GM23338 (cell line): ENCODE measurements around the gene PKD2.

Experiments used
- CREB1 ChIP-seq: fragments of 250-450 bp; sonication (Bioruptor Pico); IDR thresholded peaks from 2 replicates; pipeline ENCODE4 v1.5.0; 2020; ENCODE audit warnings: low read depth, mild to moderate bottlenecking, moderate library complexity
- EZH2 ChIP-seq: fragments of 200-600 bp; sonication (generic); IDR thresholded peaks from one replicate; pipeline ENCODE4 v1.8.0; 2017; ENCODE audit warnings: antibody characterized with exemption, mild to moderate bottlenecking, low read depth; ENCODE audit not compliant: unreplicated experiment
- EZH2phosphoT487 ChIP-seq: fragments of 200-600 bp; sonication (generic); IDR thresholded peaks from one replicate; pipeline ENCODE4 v1.8.1; 2018; ENCODE audit warnings: antibody characterized with exemption; ENCODE audit not compliant: unreplicated experiment
- NANOG ChIP-seq: IDR thresholded peaks from 2 replicates; pipeline ENCODE4 v1.6.1; 2016; ENCODE audit warnings: antibody characterized with exemption, borderline replicate concordance
- POLR2AphosphoS5 ChIP-seq: IDR thresholded peaks from 2 replicates; pipeline ENCODE4 v1.6.1; 2016; ENCODE audit warnings: antibody characterized with exemption, low read depth
- STAT1 ChIP-seq: IDR thresholded peaks from one replicate; pipeline ENCODE4 v1.6.1; 2016; ENCODE audit warnings: antibody characterized with exemption; ENCODE audit not compliant: unreplicated experiment
- ZNF114 ChIP-seq: fragments of 250-450 bp; sonication (Bioruptor Pico); IDR thresholded peaks from 2 replicates; pipeline ENCODE4 v1.5.0; 2020; ENCODE audit warnings: mild to moderate bottlenecking, moderate library complexity
- ZNF331 ChIP-seq: fragments of 250-450 bp; sonication (Bioruptor Pico); IDR thresholded peaks from 2 replicates; pipeline ENCODE4 v1.5.0; 2020; ENCODE audit warnings: low read depth, mild to moderate bottlenecking, moderate library complexity
- TF ChIP-seq, protein P1 (sequence below), 2 experiments: fragments of 200-600 bp in 1 of 2; sonication (generic) in 1 of 2; conservative IDR thresholded peaks; 2 replicates each; pipeline versions ENCODE4 v1.5.1 to v1.6.1; 2016 to 2017; ENCODE audit warnings: antibody characterized with exemption in 2 of 2, low read depth in 2 of 2, mild to moderate bottlenecking in 2 of 2, moderate library complexity in 1 of 2
- TF ChIP-seq, protein P2 (sequence below): IDR thresholded peaks from 2 replicates; pipeline ENCODE4 v1.6.1; 2016; ENCODE audit warnings: antibody characterized with exemption
- TF ChIP-seq, protein P3 (sequence below): IDR thresholded peaks from one replicate; pipeline ENCODE4 v1.6.1; 2018; ENCODE audit warnings: antibody characterized with exemption; ENCODE audit not compliant: unreplicated experiment
- TF ChIP-seq, protein P4 (sequence below): fragments of 250-450 bp; sonication (Bioruptor Pico); IDR thresholded peaks from 2 replicates; pipeline ENCODE4 v1.5.0; 2020; ENCODE audit warnings: mild to moderate bottlenecking, moderate library complexity

DNA sequence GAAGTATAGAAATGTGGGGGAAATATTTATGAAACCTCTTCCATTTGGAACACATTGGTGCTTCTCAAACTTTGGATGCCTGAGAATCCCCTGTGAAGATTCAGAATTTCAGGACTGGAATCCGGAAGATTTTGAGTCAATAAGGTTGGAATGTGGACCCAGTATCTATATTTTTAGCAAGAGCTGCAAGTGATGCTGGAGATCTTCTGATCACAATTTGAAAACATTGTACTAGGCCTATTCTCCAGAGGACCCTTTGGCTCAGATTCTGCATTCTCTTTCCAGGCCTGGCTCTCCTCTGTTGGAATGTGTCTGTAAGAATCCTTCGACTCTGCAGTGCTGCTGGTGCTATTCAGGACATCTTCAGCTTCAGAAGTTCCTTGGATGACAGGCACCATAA lies 2.4 kb upstream of the PKD2 start:
- TF ChIP-seq POLR2AphosphoS5: no peak
- TF ChIP-seq, protein P1, sequence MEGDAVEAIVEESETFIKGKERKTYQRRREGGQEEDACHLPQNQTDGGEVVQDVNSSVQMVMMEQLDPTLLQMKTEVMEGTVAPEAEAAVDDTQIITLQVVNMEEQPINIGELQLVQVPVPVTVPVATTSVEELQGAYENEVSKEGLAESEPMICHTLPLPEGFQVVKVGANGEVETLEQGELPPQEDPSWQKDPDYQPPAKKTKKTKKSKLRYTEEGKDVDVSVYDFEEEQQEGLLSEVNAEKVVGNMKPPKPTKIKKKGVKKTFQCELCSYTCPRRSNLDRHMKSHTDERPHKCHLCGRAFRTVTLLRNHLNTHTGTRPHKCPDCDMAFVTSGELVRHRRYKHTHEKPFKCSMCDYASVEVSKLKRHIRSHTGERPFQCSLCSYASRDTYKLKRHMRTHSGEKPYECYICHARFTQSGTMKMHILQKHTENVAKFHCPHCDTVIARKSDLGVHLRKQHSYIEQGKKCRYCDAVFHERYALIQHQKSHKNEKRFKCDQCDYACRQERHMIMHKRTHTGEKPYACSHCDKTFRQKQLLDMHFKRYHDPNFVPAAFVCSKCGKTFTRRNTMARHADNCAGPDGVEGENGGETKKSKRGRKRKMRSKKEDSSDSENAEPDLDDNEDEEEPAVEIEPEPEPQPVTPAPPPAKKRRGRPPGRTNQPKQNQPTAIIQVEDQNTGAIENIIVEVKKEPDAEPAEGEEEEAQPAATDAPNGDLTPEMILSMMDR (conservative IDR thresholded peaks at IDR 0.05; ENCODE audit: low read depth in 2 of 2): no peak
- no peak for TF ChIP-seq EZH2phosphoT487
- no peak for TF ChIP-seq EZH2
- TF ChIP-seq, protein P2, sequence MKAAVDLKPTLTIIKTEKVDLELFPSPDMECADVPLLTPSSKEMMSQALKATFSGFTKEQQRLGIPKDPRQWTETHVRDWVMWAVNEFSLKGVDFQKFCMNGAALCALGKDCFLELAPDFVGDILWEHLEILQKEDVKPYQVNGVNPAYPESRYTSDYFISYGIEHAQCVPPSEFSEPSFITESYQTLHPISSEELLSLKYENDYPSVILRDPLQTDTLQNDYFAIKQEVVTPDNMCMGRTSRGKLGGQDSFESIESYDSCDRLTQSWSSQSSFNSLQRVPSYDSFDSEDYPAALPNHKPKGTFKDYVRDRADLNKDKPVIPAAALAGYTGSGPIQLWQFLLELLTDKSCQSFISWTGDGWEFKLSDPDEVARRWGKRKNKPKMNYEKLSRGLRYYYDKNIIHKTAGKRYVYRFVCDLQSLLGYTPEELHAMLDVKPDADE: no peak
- TF ChIP-seq, protein P3, sequence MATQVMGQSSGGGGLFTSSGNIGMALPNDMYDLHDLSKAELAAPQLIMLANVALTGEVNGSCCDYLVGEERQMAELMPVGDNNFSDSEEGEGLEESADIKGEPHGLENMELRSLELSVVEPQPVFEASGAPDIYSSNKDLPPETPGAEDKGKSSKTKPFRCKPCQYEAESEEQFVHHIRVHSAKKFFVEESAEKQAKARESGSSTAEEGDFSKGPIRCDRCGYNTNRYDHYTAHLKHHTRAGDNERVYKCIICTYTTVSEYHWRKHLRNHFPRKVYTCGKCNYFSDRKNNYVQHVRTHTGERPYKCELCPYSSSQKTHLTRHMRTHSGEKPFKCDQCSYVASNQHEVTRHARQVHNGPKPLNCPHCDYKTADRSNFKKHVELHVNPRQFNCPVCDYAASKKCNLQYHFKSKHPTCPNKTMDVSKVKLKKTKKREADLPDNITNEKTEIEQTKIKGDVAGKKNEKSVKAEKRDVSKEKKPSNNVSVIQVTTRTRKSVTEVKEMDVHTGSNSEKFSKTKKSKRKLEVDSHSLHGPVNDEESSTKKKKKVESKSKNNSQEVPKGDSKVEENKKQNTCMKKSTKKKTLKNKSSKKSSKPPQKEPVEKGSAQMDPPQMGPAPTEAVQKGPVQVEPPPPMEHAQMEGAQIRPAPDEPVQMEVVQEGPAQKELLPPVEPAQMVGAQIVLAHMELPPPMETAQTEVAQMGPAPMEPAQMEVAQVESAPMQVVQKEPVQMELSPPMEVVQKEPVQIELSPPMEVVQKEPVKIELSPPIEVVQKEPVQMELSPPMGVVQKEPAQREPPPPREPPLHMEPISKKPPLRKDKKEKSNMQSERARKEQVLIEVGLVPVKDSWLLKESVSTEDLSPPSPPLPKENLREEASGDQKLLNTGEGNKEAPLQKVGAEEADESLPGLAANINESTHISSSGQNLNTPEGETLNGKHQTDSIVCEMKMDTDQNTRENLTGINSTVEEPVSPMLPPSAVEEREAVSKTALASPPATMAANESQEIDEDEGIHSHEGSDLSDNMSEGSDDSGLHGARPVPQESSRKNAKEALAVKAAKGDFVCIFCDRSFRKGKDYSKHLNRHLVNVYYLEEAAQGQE: no peak
- TF ChIP-seq, protein P4, sequence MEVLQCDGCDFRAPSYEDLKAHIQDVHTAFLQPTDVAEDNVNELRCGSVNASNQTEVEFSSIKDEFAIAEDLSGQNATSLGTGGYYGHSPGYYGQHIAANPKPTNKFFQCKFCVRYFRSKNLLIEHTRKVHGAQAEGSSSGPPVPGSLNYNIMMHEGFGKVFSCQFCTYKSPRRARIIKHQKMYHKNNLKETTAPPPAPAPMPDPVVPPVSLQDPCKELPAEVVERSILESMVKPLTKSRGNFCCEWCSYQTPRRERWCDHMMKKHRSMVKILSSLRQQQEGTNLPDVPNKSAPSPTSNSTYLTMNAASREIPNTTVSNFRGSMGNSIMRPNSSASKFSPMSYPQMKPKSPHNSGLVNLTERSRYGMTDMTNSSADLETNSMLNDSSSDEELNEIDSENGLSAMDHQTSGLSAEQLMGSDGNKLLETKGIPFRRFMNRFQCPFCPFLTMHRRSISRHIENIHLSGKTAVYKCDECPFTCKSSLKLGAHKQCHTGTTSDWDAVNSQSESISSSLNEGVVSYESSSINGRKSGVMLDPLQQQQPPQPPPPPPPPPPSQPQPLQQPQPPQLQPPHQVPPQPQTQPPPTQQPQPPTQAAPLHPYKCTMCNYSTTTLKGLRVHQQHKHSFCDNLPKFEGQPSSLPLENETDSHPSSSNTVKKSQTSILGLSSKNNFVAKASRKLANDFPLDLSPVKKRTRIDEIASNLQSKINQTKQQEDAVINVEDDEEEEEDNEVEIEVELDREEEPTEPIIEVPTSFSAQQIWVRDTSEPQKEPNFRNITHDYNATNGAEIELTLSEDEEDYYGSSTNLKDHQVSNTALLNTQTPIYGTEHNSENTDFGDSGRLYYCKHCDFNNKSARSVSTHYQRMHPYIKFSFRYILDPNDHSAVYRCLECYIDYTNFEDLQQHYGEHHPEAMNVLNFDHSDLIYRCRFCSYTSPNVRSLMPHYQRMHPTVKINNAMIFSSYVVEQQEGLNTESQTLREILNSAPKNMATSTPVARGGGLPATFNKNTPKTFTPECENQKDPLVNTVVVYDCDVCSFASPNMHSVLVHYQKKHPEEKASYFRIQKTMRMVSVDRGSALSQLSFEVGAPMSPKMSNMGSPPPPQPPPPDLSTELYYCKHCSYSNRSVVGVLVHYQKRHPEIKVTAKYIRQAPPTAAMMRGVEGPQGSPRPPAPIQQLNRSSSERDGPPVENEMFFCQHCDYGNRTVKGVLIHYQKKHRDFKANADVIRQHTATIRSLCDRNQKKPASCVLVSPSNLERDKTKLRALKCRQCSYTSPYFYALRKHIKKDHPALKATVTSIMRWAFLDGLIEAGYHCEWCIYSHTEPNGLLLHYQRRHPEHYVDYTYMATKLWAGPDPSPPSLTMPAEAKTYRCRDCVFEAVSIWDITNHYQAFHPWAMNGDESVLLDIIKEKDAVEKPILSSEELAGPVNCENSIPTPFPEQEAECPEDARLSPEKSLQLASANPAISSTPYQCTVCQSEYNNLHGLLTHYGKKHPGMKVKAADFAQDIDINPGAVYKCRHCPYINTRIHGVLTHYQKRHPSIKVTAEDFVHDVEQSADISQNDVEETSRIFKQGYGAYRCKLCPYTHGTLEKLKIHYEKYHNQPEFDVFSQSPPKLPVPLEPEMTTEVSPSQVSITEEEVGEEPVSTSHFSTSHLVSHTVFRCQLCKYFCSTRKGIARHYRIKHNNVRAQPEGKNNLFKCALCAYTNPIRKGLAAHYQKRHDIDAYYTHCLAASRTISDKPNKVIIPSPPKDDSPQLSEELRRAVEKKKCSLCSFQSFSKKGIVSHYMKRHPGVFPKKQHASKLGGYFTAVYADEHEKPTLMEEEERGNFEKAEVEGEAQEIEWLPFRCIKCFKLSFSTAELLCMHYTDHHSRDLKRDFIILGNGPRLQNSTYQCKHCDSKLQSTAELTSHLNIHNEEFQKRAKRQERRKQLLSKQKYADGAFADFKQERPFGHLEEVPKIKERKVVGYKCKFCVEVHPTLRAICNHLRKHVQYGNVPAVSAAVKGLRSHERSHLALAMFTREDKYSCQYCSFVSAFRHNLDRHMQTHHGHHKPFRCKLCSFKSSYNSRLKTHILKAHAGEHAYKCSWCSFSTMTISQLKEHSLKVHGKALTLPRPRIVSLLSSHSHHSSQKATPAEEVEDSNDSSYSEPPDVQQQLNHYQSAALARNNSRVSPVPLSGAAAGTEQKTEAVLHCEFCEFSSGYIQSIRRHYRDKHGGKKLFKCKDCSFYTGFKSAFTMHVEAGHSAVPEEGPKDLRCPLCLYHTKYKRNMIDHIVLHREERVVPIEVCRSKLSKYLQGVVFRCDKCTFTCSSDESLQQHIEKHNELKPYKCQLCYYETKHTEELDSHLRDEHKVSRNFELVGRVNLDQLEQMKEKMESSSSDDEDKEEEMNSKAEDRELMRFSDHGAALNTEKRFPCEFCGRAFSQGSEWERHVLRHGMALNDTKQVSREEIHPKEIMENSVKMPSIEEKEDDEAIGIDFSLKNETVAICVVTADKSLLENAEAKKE (CRISPR knock-in tag): no peak
- no peak for TF ChIP-seq NANOG
- TF ChIP-seq STAT1: no peak
- TF ChIP-seq CREB1 (CRISPR knock-in tag): no peak
- TF ChIP-seq ZNF114 (CRISPR knock-in tag): no peak
- no peak for TF ChIP-seq ZNF331 (CRISPR knock-in tag)
